ENCODE data around the gene ADAMTS13. TPM values are rescaled to one million over a fixed set of nuclear protein-coding genes. Genes with fewer than 3 reads are reported as not detected.

The ADAMTS13 gene
- total and polyA plus RNA-seq, 9 of the 15 experiments (the other 6 are each of a cell fraction or from before 2014, with no cell fraction given): 0.03 to 0.20 (median 0.04) TPM; not detected in 4

GRCh38 chr9:133471551-133472276, 49.5 kb downstream of the ADAMTS13 start:
- BruUV-seq (replicated peaks): no TSS peak
- H3K4me1 ChIP-seq (replicated peaks in 1 of 2; ENCODE audit: control insufficient read depth in 2 of 2, insufficient read depth in 2 of 2, low read length in 2 of 2): peaks cover 0 to 51% of the 10 kb centered on the region in 2 experiments; a peak in 2 of 5 replicates
- TF ChIP-seq RBFOX2 (IDR thresholded peaks at IDR 0.05; ENCODE audit: low read depth, low read length): no peak
- TF ChIP-seq HOMEZ (CRISPR knock-in tag; IDR thresholded peaks at IDR 0.05): no peak
- no peak for TF ChIP-seq ZBTB11 (CRISPR knock-in tag; IDR thresholded peaks at IDR 0.05)
- in situ Hi-C loops (cut with MboI) (no loop called here), intact Hi-C loops (cut with micrococcal nuclease) (no loop called here)
- H3K9ac ChIP-seq (ENCODE audit: insufficient read depth in 1 of 2, low read depth in 2 of 2, low read length in 2 of 2): peak overlapping the region in 1 of 2 experiments; percentile 52; a peak in 2 of 4 replicates
- WGBS (ENCODE audit: insufficient coverage, low coverage, missing lambda C conversion rate): 18% methylated on average over 24 of the region's 27 CpGs
- DNase-seq (ENCODE audit: extremely low read depth in 1 of 4, low spot score in 3 of 4) (no peak), ATAC-seq (peak; percentile 47), FAIRE-seq (no peak)
- H3K9me1 ChIP-seq (ENCODE audit: control insufficient read depth, insufficient read depth, low read length): no peaks in the 10 kb centered on the region
- POLR2A ChIA-PET: interaction anchor here (0.6 to 0.7 kb wide), 4 partner anchors 22 to 570 kb away, joined by 3 to 6 read pairs (median 4); no protein-coding TSS in a partner anchor
- CTCF ChIA-PET (ENCODE audit: low intra/inter-chr PET ratio): no interaction called here
- H3K27me3 ChIP-seq (ENCODE audit: control insufficient read depth in 2 of 2, insufficient read depth in 2 of 2, low read length in 2 of 2): peaks cover 3 to 65% of the 10 kb centered on the region in 2 experiments; a peak in 3 of 5 replicates
- H3K27ac ChIP-seq (ENCODE audit: extremely low read depth, low read depth, low read length): no peak overlapping the region
- H2AFZ ChIP-seq (ENCODE audit: low read depth, low read length): no peak overlapping the region
- H3K4me2 ChIP-seq (ENCODE audit: insufficient read depth, low read length): no peak overlapping the region
- H4K20me1 ChIP-seq (replicated peaks; ENCODE audit: control insufficient read depth, insufficient read depth, low read length): peaks cover 5% of the 10 kb centered on the region; the same call in 1 of the 2 replicates
- H3K36me3 ChIP-seq (ENCODE audit: control insufficient read depth, insufficient read depth, low read length): no peaks in the 10 kb centered on the region
- H3K9me3 ChIP-seq (replicated peaks; ENCODE audit: control insufficient read depth, insufficient read depth, low read depth, low read length): no peaks in the 10 kb centered on the region
- no peak overlapping the region for H3K4me3 ChIP-seq
- no peaks in the 10 kb centered on the region for H3K79me2 ChIP-seq (ENCODE audit: control insufficient read depth, insufficient read depth, low read length)
